ENCODE data around the gene MAN2A1.

DNA sequence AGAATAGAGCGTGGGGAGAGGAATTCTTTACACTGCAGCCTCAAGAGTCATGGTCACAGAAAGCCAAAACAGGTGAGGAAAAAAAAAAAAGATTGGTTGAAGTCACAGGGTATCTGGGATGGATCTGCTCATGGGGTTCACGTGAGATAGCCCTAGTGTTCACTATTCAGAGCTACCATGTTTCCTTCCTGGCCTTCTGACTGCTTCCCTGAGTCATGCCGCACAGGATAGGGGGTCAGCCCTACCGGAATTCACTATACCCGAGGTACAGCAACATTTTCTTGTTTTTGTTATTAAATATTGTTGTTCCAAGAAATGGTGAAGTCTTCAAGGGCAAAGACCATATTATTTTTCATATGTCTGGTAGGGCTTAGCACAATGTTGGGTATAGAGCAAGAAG, 21.5 kb upstream of the MAN2A1 start:
- TF ChIP-seq, protein P1, sequence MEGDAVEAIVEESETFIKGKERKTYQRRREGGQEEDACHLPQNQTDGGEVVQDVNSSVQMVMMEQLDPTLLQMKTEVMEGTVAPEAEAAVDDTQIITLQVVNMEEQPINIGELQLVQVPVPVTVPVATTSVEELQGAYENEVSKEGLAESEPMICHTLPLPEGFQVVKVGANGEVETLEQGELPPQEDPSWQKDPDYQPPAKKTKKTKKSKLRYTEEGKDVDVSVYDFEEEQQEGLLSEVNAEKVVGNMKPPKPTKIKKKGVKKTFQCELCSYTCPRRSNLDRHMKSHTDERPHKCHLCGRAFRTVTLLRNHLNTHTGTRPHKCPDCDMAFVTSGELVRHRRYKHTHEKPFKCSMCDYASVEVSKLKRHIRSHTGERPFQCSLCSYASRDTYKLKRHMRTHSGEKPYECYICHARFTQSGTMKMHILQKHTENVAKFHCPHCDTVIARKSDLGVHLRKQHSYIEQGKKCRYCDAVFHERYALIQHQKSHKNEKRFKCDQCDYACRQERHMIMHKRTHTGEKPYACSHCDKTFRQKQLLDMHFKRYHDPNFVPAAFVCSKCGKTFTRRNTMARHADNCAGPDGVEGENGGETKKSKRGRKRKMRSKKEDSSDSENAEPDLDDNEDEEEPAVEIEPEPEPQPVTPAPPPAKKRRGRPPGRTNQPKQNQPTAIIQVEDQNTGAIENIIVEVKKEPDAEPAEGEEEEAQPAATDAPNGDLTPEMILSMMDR (optimal IDR thresholded peaks at IDR 0.05 in 1 of 3, IDR thresholded peaks at IDR 0.05 in 1 of 3, conservative IDR thresholded peaks at IDR 0.05 in 1 of 3; ENCODE audit: extremely low read depth in 1 of 3, insufficient read depth in 2 of 3, low read length in 3 of 3): no peak
- TF ChIP-seq EZH2 (IDR thresholded peaks at IDR 0.05; ENCODE audit: low read length): no peak

All from keratinocyte (primary cell).